HG02759 (cell line): Measurements from ENCODE around the gene NUDT22.

Experiments used
- ATAC-seq: cut with Tn5 transposase; IDR thresholded peaks from one replicate; pipeline ENCODE4 v1.9.1; 2021; ENCODE audit warnings: mild to moderate bottlenecking, moderate library complexity; ENCODE audit not compliant: unreplicated experiment

The NUDT22 gene

GRCh38 chr11:64206457-64207255, 19.4 kb upstream of the NUDT22 start, which contains the start of gene FERMT3:
Gene FERMT3, plus strand, starts transcription at chr11:64206721. Its CDS starts 644 bp downstream, at chr11:64207365.
- ATAC-seq, result peak; percentile 42

GRCh38 chr11:64207256-64208085, 18.6 kb upstream of the NUDT22 start:
- ATAC-seq, result peak; percentile 62

- ATAC-seq, result no peak
Measured at GRCh38 chr11:64208086-64208795, 17.8 kb upstream of the NUDT22 start.

GRCh38 chr11:64208796-64209562, 17.1 kb upstream of the NUDT22 start:
- ATAC-seq, result no peak

GRCh38 chr11:64209563-64209843, 16.6 kb upstream of the NUDT22 start:
- ATAC-seq, result no peak

- no peak for ATAC-seq
Measured at GRCh38 chr11:64210301-64211020, 15.6 kb upstream of the NUDT22 start.

GRCh38 chr11:64211181-64211872, 14.7 kb upstream of the NUDT22 start:
- no peak for ATAC-seq

GRCh38 chr11:64216879-64217278, 9.2 kb upstream of the NUDT22 start:
- ATAC-seq, result no peak

GRCh38 chr11:64218628-64219353, 7.3 kb upstream of the NUDT22 start:
- no peak for ATAC-seq

GRCh38 chr11:64219354-64219684, 6.8 kb upstream of the NUDT22 start:
- no peak for ATAC-seq

- ATAC-seq, result no peak
Measured at GRCh38 chr11:64219755-64220154, 6.3 kb upstream of the NUDT22 start.

GRCh38 chr11:64220271-64220670, 5.8 kb upstream of the NUDT22 start:
- no peak for ATAC-seq

- ATAC-seq, result no peak
Measured at GRCh38 chr11:64220798-64221197, 5.3 kb upstream of the NUDT22 start.

- no peak for ATAC-seq
Measured at GRCh38 chr11:64222651-64223000, 3.4 kb upstream of the NUDT22 start.

- no peak for ATAC-seq
Measured at GRCh38 chr11:64223001-64223651, 2.9 kb upstream of the NUDT22 start.

- no peak for ATAC-seq
Measured at GRCh38 chr11:64224151-64224890, 1.8 kb upstream of the NUDT22 start.

GRCh38 chr11:64224891-64225607, 1.0 kb upstream of the NUDT22 start:
- no peak for ATAC-seq
